ENCODE measurements around the gene MYO7B. TPM values are rescaled to one million over a fixed set of nuclear protein-coding genes. Genes with fewer than 3 reads are reported as not detected.

The MYO7B gene
- total and polyA plus RNA-seq, 9 donors, result 0.05 to 0.95 (median 0.25) TPM; not detected in 3

- H3K27me3 ChIP-seq, result no peaks in the 10 kb centered on the region
- no peak for DNase-seq
- H3K4me3 ChIP-seq, result no peak overlapping the region
- H3K27ac ChIP-seq, result no peak overlapping the region
- H3K9me3 ChIP-seq, result no peaks in the 10 kb centered on the region
- no peak for TF ChIP-seq EP300 (IDR thresholded peaks at IDR 0.05)
- TF ChIP-seq POLR2A (IDR thresholded peaks at IDR 0.05), result no peak
- no peak for TF ChIP-seq CTCF (IDR thresholded peaks at IDR 0.05)
- no peaks in the 10 kb centered on the region for H3K36me3 ChIP-seq
- intact Hi-C loops (cut with DNase I), result no loop called here
- 90 to 95% (median 93%) methylated on average over 31 to 33 of the region's 33 CpGs for WGBS, 3 donors
- peaks cover 4% of the 10 kb centered on the region for H3K4me1 ChIP-seq (ENCODE audit: insufficient read depth)
Measured at GRCh38 chr2:127636248-127637235, 101.1 kb downstream of the MYO7B start.

- no peak for TF ChIP-seq POLR2A (IDR thresholded peaks at IDR 0.05)
- TF ChIP-seq CTCF (IDR thresholded peaks at IDR 0.05), result no peak
- TF ChIP-seq EP300 (IDR thresholded peaks at IDR 0.05), result no peak
- no peak for DNase-seq
- H3K27me3 ChIP-seq, result no peaks in the 10 kb centered on the region
- H3K4me3 ChIP-seq, result no peak overlapping the region
- WGBS, 3 donors, result 73 to 78% (median 74%) methylated on average over 12 to 13 of the region's 13 CpGs
- intact Hi-C loops (cut with DNase I), result no loop called here
- H3K36me3 ChIP-seq, result no peaks in the 10 kb centered on the region
- H3K9me3 ChIP-seq, result no peaks in the 10 kb centered on the region
- H3K4me1 ChIP-seq (ENCODE audit: insufficient read depth), result peaks cover 4% of the 10 kb centered on the region
- H3K27ac ChIP-seq, result no peak overlapping the region
Measured at GRCh38 chr2:127637236-127637630, 101.8 kb downstream of the MYO7B start.

GRCh38 chr2:127637725-127638252 lies 102.3 kb downstream of the MYO7B start:
- TF ChIP-seq EP300 (IDR thresholded peaks at IDR 0.05), result no peak
- TF ChIP-seq CTCF (IDR thresholded peaks at IDR 0.05), result no peak
- TF ChIP-seq POLR2A (IDR thresholded peaks at IDR 0.05), result no peak
- WGBS, 3 donors, result 33 to 43% (median 40%) methylated on average over 8 of the region's 8 CpGs
- intact Hi-C loops (cut with DNase I), result no loop called here
- DNase-seq, result no peak
- no peak overlapping the region for H3K4me3 ChIP-seq
- no peaks in the 10 kb centered on the region for H3K9me3 ChIP-seq
- H3K27ac ChIP-seq, result no peak overlapping the region
- H3K36me3 ChIP-seq, result no peaks in the 10 kb centered on the region
- H3K4me1 ChIP-seq (ENCODE audit: insufficient read depth), result peaks cover 4% of the 10 kb centered on the region
- H3K27me3 ChIP-seq, result no peaks in the 10 kb centered on the region

DNA sequence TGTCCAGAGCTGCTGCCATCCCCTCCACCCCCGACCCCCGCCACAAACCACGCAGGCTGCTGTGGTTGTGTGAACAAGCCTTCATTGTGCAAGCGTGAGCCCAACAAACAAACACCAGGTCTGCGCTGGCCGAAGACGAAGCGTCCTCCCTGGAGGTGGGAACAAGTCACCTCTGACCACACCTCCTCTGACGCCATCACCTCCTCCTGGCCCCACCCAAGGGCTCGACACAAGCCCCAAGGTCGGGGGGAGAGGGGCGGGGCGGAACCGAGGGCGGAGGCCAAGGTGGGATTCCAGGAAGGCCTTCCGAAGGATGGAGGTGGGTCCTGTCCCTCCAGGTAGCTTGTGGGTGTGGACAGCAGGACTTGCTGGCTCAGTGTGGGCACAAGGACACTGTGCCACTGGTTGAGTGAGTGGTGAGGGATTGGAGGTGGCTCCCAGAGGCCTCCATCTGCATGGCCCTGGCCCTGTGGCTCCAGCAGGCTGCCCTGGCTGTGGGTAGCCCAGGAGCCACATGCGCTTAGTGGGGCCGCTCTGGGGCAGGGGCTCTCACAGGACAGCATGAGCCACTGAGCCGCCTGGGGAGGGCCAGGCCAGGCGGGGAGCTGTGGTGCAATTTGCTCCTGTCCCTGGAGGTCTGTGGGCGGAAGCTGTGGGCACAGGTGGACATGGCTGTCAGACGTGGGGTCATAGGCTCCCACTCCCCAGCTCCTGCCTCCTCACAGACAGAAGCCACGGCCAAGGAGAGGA lies 103.1 kb downstream of the MYO7B start:
- TF ChIP-seq EP300 (IDR thresholded peaks at IDR 0.05) (no peak), CTCF (IDR thresholded peaks at IDR 0.05) (no peak), POLR2A (IDR thresholded peaks at IDR 0.05) (no peak)
- H3K9me3 ChIP-seq, result no peaks in the 10 kb centered on the region
- H3K27ac ChIP-seq, result no peak overlapping the region
- intact Hi-C loops (cut with DNase I), result no loop called here
- no peaks in the 10 kb centered on the region for H3K36me3 ChIP-seq
- H3K4me1 ChIP-seq (ENCODE audit: insufficient read depth), result peaks cover 4% of the 10 kb centered on the region
- no peak for DNase-seq
- H3K27me3 ChIP-seq, result no peaks in the 10 kb centered on the region
- H3K4me3 ChIP-seq, result no peak overlapping the region
- WGBS, 3 donors, result 78 to 82% (median 81%) methylated on average over 22 to 23 of the region's 23 CpGs
